ENCODE data around the gene SALL1. TPM values are rescaled to one million over a fixed set of nuclear protein-coding genes. Genes with fewer than 3 reads are reported as not detected.

Gene SALL1
- total RNA-seq, 1 donor from 2014 or later, result 15.0 TPM

GRCh38 chr16:51134269-51134812 lies 16.7 kb downstream of the SALL1 start:
- H3K36me3 ChIP-seq (ENCODE audit: insufficient read depth, low read length), result peaks cover 6% of the 10 kb centered on the region
- DNase-seq (ENCODE audit: low read depth), result no peak
- no peaks in the 10 kb centered on the region for H3K9me3 ChIP-seq (ENCODE audit: insufficient read depth, low read depth, low read length)
- H3K9ac ChIP-seq (ENCODE audit: low read length), result no peak overlapping the region
- Mint-ChIP-seq H3K36me3 (ENCODE audit: low read depth, unreplicated experiment) (peaks cover 15% of the 10 kb centered on the region), H3K27me3 (ENCODE audit: low read depth, unreplicated experiment) (peaks cover 2% of the 10 kb centered on the region), H3K27ac (ENCODE audit: unreplicated experiment) (no peak overlapping the region), H3K9me3 (ENCODE audit: unreplicated experiment) (no peaks in the 10 kb centered on the region), H3K4me3 (ENCODE audit: unreplicated experiment) (peak overlapping the region; percentile 79), H3K4me1 (ENCODE audit: low read depth, unreplicated experiment) (peaks cover 7% of the 10 kb centered on the region)
- no peak for FAIRE-seq
- no peaks in the 10 kb centered on the region for H3K4me1 ChIP-seq (ENCODE audit: insufficient read depth, low read length)
- peaks cover 21% of the 10 kb centered on the region for H4K20me1 ChIP-seq (ENCODE audit: insufficient read depth, low read length)
- no peak overlapping the region for H3K4me3 ChIP-seq (ENCODE audit: insufficient read depth, low read depth, low read length)
- H3K27ac ChIP-seq (ENCODE audit: low read depth, low read length), result no peak overlapping the region
- TF ChIP-seq EZH2 (IDR thresholded peaks at IDR 0.05; ENCODE audit: insufficient read depth, low read length), result no peak
- no peak for TF ChIP-seq CTCF (IDR thresholded peaks at IDR 0.05; ENCODE audit: insufficient read depth, low read depth, low read length)
- peaks cover 16% of the 10 kb centered on the region for H3K79me2 ChIP-seq (ENCODE audit: insufficient read depth, low read length)
- peak overlapping the region; percentile 5 for H3K4me2 ChIP-seq (ENCODE audit: low read length)
- no peaks in the 10 kb centered on the region for H3K27me3 ChIP-seq (ENCODE audit: insufficient read depth, low read length)
- no peak overlapping the region for H2AFZ ChIP-seq (ENCODE audit: low read depth, low read length)

GRCh38 chr16:51133688-51134087 lies 17.4 kb downstream of the SALL1 start:
- Histone ChIP-seq H3K4me1 (ENCODE audit: insufficient read depth, low read length) (no peaks in the 10 kb centered on the region), H3K4me3 (ENCODE audit: insufficient read depth, low read depth, low read length) (no peak overlapping the region), H3K27me3 (ENCODE audit: insufficient read depth, low read length) (no peaks in the 10 kb centered on the region), H3K9ac (ENCODE audit: low read length) (no peak overlapping the region), H3K9me3 (ENCODE audit: insufficient read depth, low read depth, low read length) (no peaks in the 10 kb centered on the region), H3K36me3 (ENCODE audit: insufficient read depth, low read length) (peaks cover 3% of the 10 kb centered on the region), H3K27ac (ENCODE audit: low read depth, low read length) (no peak overlapping the region), H3K79me2 (ENCODE audit: insufficient read depth, low read length) (peaks cover 10% of the 10 kb centered on the region), H3K4me2 (ENCODE audit: low read length) (peak overlapping the region; percentile 22), H4K20me1 (ENCODE audit: insufficient read depth, low read length) (peaks cover 15% of the 10 kb centered on the region), H2AFZ (ENCODE audit: low read depth, low read length) (no peak overlapping the region)
- Mint-ChIP-seq H3K9me3 (ENCODE audit: unreplicated experiment) (no peaks in the 10 kb centered on the region), H3K4me1 (ENCODE audit: low read depth, unreplicated experiment) (peaks cover 7% of the 10 kb centered on the region), H3K27ac (ENCODE audit: unreplicated experiment) (peak overlapping the region; percentile 75), H3K4me3 (ENCODE audit: unreplicated experiment) (peak overlapping the region; percentile 79), H3K27me3 (ENCODE audit: low read depth, unreplicated experiment) (peaks cover 2% of the 10 kb centered on the region), H3K36me3 (ENCODE audit: low read depth, unreplicated experiment) (peaks cover 9% of the 10 kb centered on the region)
- TF ChIP-seq EZH2 (IDR thresholded peaks at IDR 0.05; ENCODE audit: insufficient read depth, low read length), result no peak
- no peak for TF ChIP-seq CTCF (IDR thresholded peaks at IDR 0.05; ENCODE audit: insufficient read depth, low read depth, low read length)
- FAIRE-seq, result no peak
- no peak for DNase-seq (ENCODE audit: low read depth)

- no peak overlapping the region for H3K27ac ChIP-seq (ENCODE audit: low read depth, low read length)
- no peak for FAIRE-seq
Observed at GRCh38 chr16:51133183-51133582, 17.9 kb downstream of the SALL1 start.

More at GRCh38 chr16:51133183-51133582, 17.9 kb downstream of the SALL1 start:
- peaks cover 7% of the 10 kb centered on the region for H3K4me1 Mint-ChIP-seq (ENCODE audit: low read depth, unreplicated experiment)
- TF ChIP-seq CTCF (IDR thresholded peaks at IDR 0.05; ENCODE audit: insufficient read depth, low read depth, low read length) (no peak), EZH2 (IDR thresholded peaks at IDR 0.05; ENCODE audit: insufficient read depth, low read length) (no peak)
- H3K79me2 ChIP-seq (ENCODE audit: insufficient read depth, low read length), result peaks cover 5% of the 10 kb centered on the region
- H3K36me3 Mint-ChIP-seq (ENCODE audit: low read depth, unreplicated experiment), result peaks cover 4% of the 10 kb centered on the region
- DNase-seq (ENCODE audit: low read depth), result no peak
- peaks cover 2% of the 10 kb centered on the region for H3K36me3 ChIP-seq (ENCODE audit: insufficient read depth, low read length)
- H2AFZ ChIP-seq (ENCODE audit: low read depth, low read length), result no peak overlapping the region
- H4K20me1 ChIP-seq (ENCODE audit: insufficient read depth, low read length), result peaks cover 10% of the 10 kb centered on the region
- H3K9me3 Mint-ChIP-seq (ENCODE audit: unreplicated experiment), result no peaks in the 10 kb centered on the region
- peaks cover 2% of the 10 kb centered on the region for H3K27me3 Mint-ChIP-seq (ENCODE audit: low read depth, unreplicated experiment)
- H3K4me2 ChIP-seq (ENCODE audit: low read length), result peak overlapping the region; percentile 22
- H3K4me3 Mint-ChIP-seq (ENCODE audit: unreplicated experiment), result peak overlapping the region; percentile 79
- H3K9ac ChIP-seq (ENCODE audit: low read length), result no peak overlapping the region
- H3K9me3 ChIP-seq (ENCODE audit: insufficient read depth, low read depth, low read length), result no peaks in the 10 kb centered on the region
- no peak overlapping the region for H3K4me3 ChIP-seq (ENCODE audit: insufficient read depth, low read depth, low read length)
- H3K27ac Mint-ChIP-seq (ENCODE audit: unreplicated experiment), result peak overlapping the region; percentile 38
- no peaks in the 10 kb centered on the region for H3K4me1 ChIP-seq (ENCODE audit: insufficient read depth, low read length)
- H3K27me3 ChIP-seq (ENCODE audit: insufficient read depth, low read length), result no peaks in the 10 kb centered on the region

Measured in astrocyte (in vitro differentiated cells and primary cell).